HCT116 (cell line): Measurements from ENCODE around the gene SFPQ. TPM values are rescaled to one million over a fixed set of nuclear protein-coding genes. Genes with fewer than 3 reads are reported as not detected.

Source experiments
- ATAC-seq: fragments of 200-7000 bp; cut with Tn5 transposase; 2 replicates; pipeline ENCODE4 v1.9.1; 2020; ENCODE audit warnings: mild to moderate bottlenecking, moderate library complexity
- BruUV-seq: library from RNA; stranded (reverse); fragments of 400-500 nt; replicated peaks from 2 replicates; lab custom pipeline; 2021; lab: Mats Ljungman, UMichigan
- CTCF ChIA-PET: fragments of 300-600 bp; sonication (Branson Sonifier 250); formaldehyde crosslinking; loops from one replicate; lab custom pipeline; 2021; ENCODE audit warnings: antibody characterized with exemption; lab: Charles Lee
- POLR2A ChIA-PET: fragments of 300-600, 350-600 bp; sonication (Branson Sonifier 250); formaldehyde crosslinking; loops from one replicate; lab custom pipeline; 2021; ENCODE audit warnings: antibody characterized with exemption; lab: Charles Lee
- RAD21 ChIA-PET, 2 experiments: fragments of 300-600 bp; sonication (Branson Sonifier 250); formaldehyde crosslinking; loops; one replicate each; lab custom pipeline; 2023; ENCODE audit warnings: low total read pairs in 2 of 2; ENCODE audit not compliant: uncharacterized antibody in 2 of 2, unreplicated experiment in 2 of 2, low non-redundant PET in 1 of 2; lab: Charles Lee
- DNase-seq: peaks from one replicate; pipeline ENCODE4 v3.0.0-alpha.2; 2010; ENCODE audit warnings: low read depth, low spot score
- H2AFZ ChIP-seq: fragments of 200-600 bp; shearing (Covaris generic), sonication (generic); 2 replicates; pipeline ENCODE4 v1.6.1; 2017; ENCODE audit warnings: low read depth, mixed run types, mixed read lengths, antibody characterized with exemption, low read length; ENCODE audit not compliant: poor library complexity, severe bottlenecking
- H3K27ac ChIP-seq: 2 replicates; pipeline ENCODE4 v1.5.1; 2012; ENCODE audit warnings: low read depth, low read length
- H3K27me3 ChIP-seq: fragments of 200-600 bp; sonication (generic); 2 replicates; pipeline ENCODE4 v1.6.1; 2016; ENCODE audit warnings: mixed run types, low read length, mixed read lengths; ENCODE audit not compliant: insufficient read depth
- H3K36me3 ChIP-seq, 2 experiments: fragments of 200-500 bp in 1 of 2; fragments of 200-600 bp in 1 of 2; sonication (Bioruptor generic) in 1 of 2; sonication (generic) in 1 of 2; 2 replicates each; pipeline versions ENCODE4 v1.5.1 to v1.6.1; 2014 to 2016; ENCODE audit warnings: low read length in 2 of 2, inconsistent platforms in 1 of 2, mixed read lengths in 1 of 2, mixed run types in 1 of 2; ENCODE audit not compliant: insufficient read depth in 2 of 2, control insufficient read depth in 1 of 2
- H3K4me1 ChIP-seq, 2 experiments: fragments of 200-600 bp in 1 of 2; sonication (generic) in 1 of 2; 2 replicates each; pipeline versions ENCODE4 v1.5.1 to v1.6.1; 2012 to 2017; ENCODE audit warnings: low read length in 2 of 2, inconsistent platforms in 1 of 2, mild to moderate bottlenecking in 1 of 2, mixed read lengths in 1 of 2, mixed run types in 1 of 2, moderate library complexity in 1 of 2; ENCODE audit not compliant: insufficient read depth in 2 of 2, control insufficient read depth in 1 of 2
- H3K4me2 ChIP-seq: fragments of 200-600 bp; sonication (generic); 2 replicates; pipeline ENCODE4 v1.6.1; 2017; ENCODE audit warnings: mixed run types, low read length, mixed read lengths
- H3K4me3 ChIP-seq, 2 experiments: fragments of 200-600 bp in 1 of 2; sonication (generic) in 1 of 2; replicated peaks in 1 of 2; 2 replicates each; pipeline ENCODE4 v1.5.1; 2011 to 2016; ENCODE audit warnings: low read length in 2 of 2, control low read depth in 1 of 2, low read depth in 1 of 2, mild to moderate bottlenecking in 1 of 2, mixed read lengths in 1 of 2, mixed run types in 1 of 2
- H3K79me2 ChIP-seq: fragments of 200-600 bp; sonication (generic); 2 replicates; pipeline ENCODE4 v1.6.1; 2017; ENCODE audit warnings: mild to moderate bottlenecking, mixed run types, low read length, moderate library complexity, mixed read lengths; ENCODE audit not compliant: insufficient read depth
- H3K9ac ChIP-seq: fragments of 200-600 bp; sonication (generic); 2 replicates; pipeline ENCODE4 v1.6.1; 2016; ENCODE audit warnings: low read length, mixed read lengths
- H3K9me2 ChIP-seq: fragments of 200-600 bp; sonication (generic), shearing (Covaris generic); 2 replicates; pipeline ENCODE4 v1.6.1; 2017; ENCODE audit warnings: mixed run types, mild to moderate bottlenecking, moderate library complexity; ENCODE audit not compliant: insufficient read depth
- H3K9me3 ChIP-seq, 2 experiments: fragments of 200-500 bp in 1 of 2; fragments of 200-600 bp in 1 of 2; sonication (Bioruptor generic) in 1 of 2; sonication (generic) in 1 of 2; 2 replicates each; pipeline ENCODE4 v1.6.1; 2014 to 2017; ENCODE audit warnings: low read length in 2 of 2, mixed read lengths in 2 of 2, inconsistent platforms in 1 of 2, low read depth in 1 of 2, mild to moderate bottlenecking in 1 of 2, mixed run types in 1 of 2, moderate library complexity in 1 of 2; ENCODE audit not compliant: control insufficient read depth in 1 of 2, insufficient read depth in 1 of 2
- H4K20me1 ChIP-seq: fragments of 200-600 bp; sonication (generic), shearing (Covaris generic); 2 replicates; pipeline ENCODE4 v1.6.1; 2017; ENCODE audit warnings: mixed run types, mild to moderate bottlenecking, moderate library complexity; ENCODE audit not compliant: insufficient read depth
- CBX3 ChIP-seq: IDR thresholded peaks from 2 replicates; pipeline ENCODE4 v1.6.1; 2012; ENCODE audit warnings: low read depth
- ELF1 ChIP-seq: IDR thresholded peaks from 2 replicates; pipeline ENCODE4 v1.6.1; 2012; ENCODE audit warnings: low read depth, borderline replicate concordance
- FOSL1 ChIP-seq: IDR thresholded peaks from 2 replicates; pipeline ENCODE4 v1.6.1; 2012; ENCODE audit warnings: low read depth
- JUND ChIP-seq: IDR thresholded peaks from 2 replicates; pipeline ENCODE4 v1.6.1; 2012
- POLR2A ChIP-seq: IDR thresholded peaks from 2 replicates; pipeline ENCODE4 v1.7.0; 2011; ENCODE audit warnings: borderline replicate concordance; ENCODE audit not compliant: insufficient read depth, insufficient read length; ENCODE audit errors: extremely low read depth
- POLR2AphosphoS5 ChIP-seq: IDR thresholded peaks from 2 replicates; pipeline ENCODE4 v1.6.1; 2011; ENCODE audit warnings: mild to moderate bottlenecking, low read depth, low read length, moderate library complexity
- SIN3A ChIP-seq: IDR thresholded peaks from 2 replicates; pipeline ENCODE4 v1.6.1; 2012; ENCODE audit warnings: low read depth
- SP1 ChIP-seq: IDR thresholded peaks from 2 replicates; pipeline ENCODE4 v1.6.1; 2012; ENCODE audit warnings: low read depth
- SRF ChIP-seq: IDR thresholded peaks from 2 replicates; pipeline ENCODE4 v1.6.1; 2012; ENCODE audit warnings: low read depth
- TCF7L2 ChIP-seq: IDR thresholded peaks from 2 replicates; pipeline ENCODE4 v1.7.0; 2011; ENCODE audit warnings: borderline replicate concordance, inconsistent platforms; ENCODE audit not compliant: insufficient read depth, insufficient read length; ENCODE audit errors: extremely low read depth
- YY1 ChIP-seq: IDR thresholded peaks from 2 replicates; pipeline ENCODE4 v1.6.1; 2011; ENCODE audit warnings: low read length, low read depth, moderate library complexity, mild to moderate bottlenecking; ENCODE audit not compliant: insufficient replicate concordance; ENCODE audit errors: extremely low read depth
- ZFX ChIP-seq: fragments of 450-650 bp; IDR thresholded peaks from 2 replicates; pipeline ENCODE4 v1.6.1; 2017
- ZNF274 ChIP-seq: fragments of 200-500 bp; sonication (Bioruptor generic); IDR thresholded peaks from 2 replicates; pipeline ENCODE4 v1.6.1; 2014; ENCODE audit warnings: mild to moderate bottlenecking, low read depth, low read length, inconsistent platforms
- intact Hi-C: fragments of 100-400 bp; cut with micrococcal nuclease; formaldehyde crosslinking; loops from 2 replicates; pipeline ENCODE4 v1.10.0; 2022
- total RNA-seq: library from RNA; stranded (reverse); gene quantifications from one replicate; pipeline ENCODE4 v1.2.1, GENCODE V29; 2021; ENCODE audit not compliant: unreplicated experiment
- TF ChIP-seq, protein P1 (sequence below): IDR thresholded peaks from 2 replicates; pipeline ENCODE4 v1.6.1; 2011; ENCODE audit warnings: mild to moderate bottlenecking, low read length, moderate library complexity; ENCODE audit not compliant: insufficient replicate concordance; ENCODE audit errors: extremely low read depth
- TF ChIP-seq, protein P2 (sequence below): IDR thresholded peaks from 2 replicates; pipeline ENCODE4 v1.6.1; 2012
- TF ChIP-seq, protein P3 (sequence below): IDR thresholded peaks from 2 replicates; pipeline ENCODE4 v1.6.1; 2012; ENCODE audit warnings: low read depth

SFPQ gene
- total RNA-seq, 1 experiment from 2014 or later = 327 TPM

DNA sequence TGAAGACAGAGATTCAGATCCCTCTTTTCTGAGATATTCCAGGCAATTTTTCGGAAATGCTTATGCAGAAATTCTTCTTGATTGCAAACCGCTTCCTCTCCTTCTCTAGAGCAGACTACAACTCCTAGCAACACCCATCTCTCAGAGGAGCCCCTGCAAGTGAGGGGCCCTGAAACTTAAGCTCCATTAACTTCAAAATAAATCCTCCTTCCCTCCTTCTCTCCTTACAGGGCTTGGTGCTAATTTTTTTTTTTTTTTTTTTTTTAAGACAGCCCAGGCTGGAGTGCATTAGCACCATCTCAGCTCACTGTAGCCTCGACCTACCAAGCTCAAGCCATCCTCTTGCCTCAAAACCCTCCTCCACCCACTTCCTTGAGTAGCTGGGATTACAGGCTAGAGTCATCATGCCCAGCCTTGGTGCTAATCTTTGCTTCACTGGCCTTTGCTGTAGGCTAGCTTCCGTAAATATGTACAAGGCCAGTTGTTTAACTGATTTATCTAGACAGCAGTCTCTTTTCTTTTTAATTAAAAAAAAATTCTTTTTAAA is 30.2 kb upstream of the SFPQ start:
- ChIA-PET POLR2A (no interaction called here), CTCF (interaction anchor here (1.1 to 1.5 kb wide), 2 partner anchors 11 to 21 kb away, joined by 3 to 6 read pairs; no protein-coding TSS in a partner anchor), RAD21 (no interaction called here)
- Histone ChIP-seq H3K9me2 (no peaks in the 10 kb centered on the region), H3K4me3 (no peak overlapping the region), H3K4me1 (peaks cover 0 to 4% of the 10 kb centered on the region in 2 experiments; a peak in 1 of 4 replicates), H3K36me3 (no peaks in the 10 kb centered on the region), H3K4me2 (no peak overlapping the region), H3K9me3 (no peaks in the 10 kb centered on the region), H4K20me1 (no peaks in the 10 kb centered on the region), H3K79me2 (no peaks in the 10 kb centered on the region), H2AFZ (no peak overlapping the region), H3K27me3 (no peaks in the 10 kb centered on the region), H3K27ac (no peak overlapping the region), H3K9ac (no peak overlapping the region)
- intact Hi-C loops = no loop called here
- no peak for ATAC-seq
- BruUV-seq = no TSS peak
- TF ChIP-seq JUND (no peak), POLR2AphosphoS5 (no peak), SRF (no peak), POLR2A (no peak), CBX3 (no peak), TCF7L2 (no peak), SP1 (no peak), ZFX (no peak), FOSL1 (no peak), ELF1 (no peak), SIN3A (no peak), ZNF274 (no peak), YY1 (no peak)
- TF ChIP-seq, protein P1, sequence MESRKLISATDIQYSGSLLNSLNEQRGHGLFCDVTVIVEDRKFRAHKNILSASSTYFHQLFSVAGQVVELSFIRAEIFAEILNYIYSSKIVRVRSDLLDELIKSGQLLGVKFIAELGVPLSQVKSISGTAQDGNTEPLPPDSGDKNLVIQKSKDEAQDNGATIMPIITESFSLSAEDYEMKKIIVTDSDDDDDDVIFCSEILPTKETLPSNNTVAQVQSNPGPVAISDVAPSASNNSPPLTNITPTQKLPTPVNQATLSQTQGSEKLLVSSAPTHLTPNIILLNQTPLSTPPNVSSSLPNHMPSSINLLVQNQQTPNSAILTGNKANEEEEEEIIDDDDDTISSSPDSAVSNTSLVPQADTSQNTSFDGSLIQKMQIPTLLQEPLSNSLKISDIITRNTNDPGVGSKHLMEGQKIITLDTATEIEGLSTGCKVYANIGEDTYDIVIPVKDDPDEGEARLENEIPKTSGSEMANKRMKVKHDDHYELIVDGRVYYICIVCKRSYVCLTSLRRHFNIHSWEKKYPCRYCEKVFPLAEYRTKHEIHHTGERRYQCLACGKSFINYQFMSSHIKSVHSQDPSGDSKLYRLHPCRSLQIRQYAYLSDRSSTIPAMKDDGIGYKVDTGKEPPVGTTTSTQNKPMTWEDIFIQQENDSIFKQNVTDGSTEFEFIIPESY = no peak
- TF ChIP-seq, protein P2, sequence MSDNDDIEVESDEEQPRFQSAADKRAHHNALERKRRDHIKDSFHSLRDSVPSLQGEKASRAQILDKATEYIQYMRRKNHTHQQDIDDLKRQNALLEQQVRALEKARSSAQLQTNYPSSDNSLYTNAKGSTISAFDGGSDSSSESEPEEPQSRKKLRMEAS = no peak
- TF ChIP-seq, protein P3, sequence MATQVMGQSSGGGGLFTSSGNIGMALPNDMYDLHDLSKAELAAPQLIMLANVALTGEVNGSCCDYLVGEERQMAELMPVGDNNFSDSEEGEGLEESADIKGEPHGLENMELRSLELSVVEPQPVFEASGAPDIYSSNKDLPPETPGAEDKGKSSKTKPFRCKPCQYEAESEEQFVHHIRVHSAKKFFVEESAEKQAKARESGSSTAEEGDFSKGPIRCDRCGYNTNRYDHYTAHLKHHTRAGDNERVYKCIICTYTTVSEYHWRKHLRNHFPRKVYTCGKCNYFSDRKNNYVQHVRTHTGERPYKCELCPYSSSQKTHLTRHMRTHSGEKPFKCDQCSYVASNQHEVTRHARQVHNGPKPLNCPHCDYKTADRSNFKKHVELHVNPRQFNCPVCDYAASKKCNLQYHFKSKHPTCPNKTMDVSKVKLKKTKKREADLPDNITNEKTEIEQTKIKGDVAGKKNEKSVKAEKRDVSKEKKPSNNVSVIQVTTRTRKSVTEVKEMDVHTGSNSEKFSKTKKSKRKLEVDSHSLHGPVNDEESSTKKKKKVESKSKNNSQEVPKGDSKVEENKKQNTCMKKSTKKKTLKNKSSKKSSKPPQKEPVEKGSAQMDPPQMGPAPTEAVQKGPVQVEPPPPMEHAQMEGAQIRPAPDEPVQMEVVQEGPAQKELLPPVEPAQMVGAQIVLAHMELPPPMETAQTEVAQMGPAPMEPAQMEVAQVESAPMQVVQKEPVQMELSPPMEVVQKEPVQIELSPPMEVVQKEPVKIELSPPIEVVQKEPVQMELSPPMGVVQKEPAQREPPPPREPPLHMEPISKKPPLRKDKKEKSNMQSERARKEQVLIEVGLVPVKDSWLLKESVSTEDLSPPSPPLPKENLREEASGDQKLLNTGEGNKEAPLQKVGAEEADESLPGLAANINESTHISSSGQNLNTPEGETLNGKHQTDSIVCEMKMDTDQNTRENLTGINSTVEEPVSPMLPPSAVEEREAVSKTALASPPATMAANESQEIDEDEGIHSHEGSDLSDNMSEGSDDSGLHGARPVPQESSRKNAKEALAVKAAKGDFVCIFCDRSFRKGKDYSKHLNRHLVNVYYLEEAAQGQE = no peak
- no peak for DNase-seq
